Right lobe of liver (tissue), 4 donors: ENCODE results near the gene SEC14L5.

Experiments
- CTCF ChIP-seq, 4 donors: fragments of 200-600 bp in 3 of 4; fragments of 450-650 bp in 1 of 4; IDR thresholded peaks; one replicate each; pipeline versions ENCODE4 v1.5.1 to v1.8.0; 2016 to 2022; ENCODE audit warnings: antibody characterized with exemption in 4 of 4, mild to moderate bottlenecking in 2 of 4
- POLR2A ChIP-seq: fragments of 450-650 bp; IDR thresholded peaks from one replicate; pipeline ENCODE4 v1.6.1; 2017; ENCODE audit warnings: antibody characterized with exemption, mild to moderate bottlenecking
- donor health status: DM: no; HTN: no; CAD: no.
- donor health status: DM: no; HTN: no; CAD: no.
- donor health status: DM: no; HTN: yes; CAD: no.

DNA sequence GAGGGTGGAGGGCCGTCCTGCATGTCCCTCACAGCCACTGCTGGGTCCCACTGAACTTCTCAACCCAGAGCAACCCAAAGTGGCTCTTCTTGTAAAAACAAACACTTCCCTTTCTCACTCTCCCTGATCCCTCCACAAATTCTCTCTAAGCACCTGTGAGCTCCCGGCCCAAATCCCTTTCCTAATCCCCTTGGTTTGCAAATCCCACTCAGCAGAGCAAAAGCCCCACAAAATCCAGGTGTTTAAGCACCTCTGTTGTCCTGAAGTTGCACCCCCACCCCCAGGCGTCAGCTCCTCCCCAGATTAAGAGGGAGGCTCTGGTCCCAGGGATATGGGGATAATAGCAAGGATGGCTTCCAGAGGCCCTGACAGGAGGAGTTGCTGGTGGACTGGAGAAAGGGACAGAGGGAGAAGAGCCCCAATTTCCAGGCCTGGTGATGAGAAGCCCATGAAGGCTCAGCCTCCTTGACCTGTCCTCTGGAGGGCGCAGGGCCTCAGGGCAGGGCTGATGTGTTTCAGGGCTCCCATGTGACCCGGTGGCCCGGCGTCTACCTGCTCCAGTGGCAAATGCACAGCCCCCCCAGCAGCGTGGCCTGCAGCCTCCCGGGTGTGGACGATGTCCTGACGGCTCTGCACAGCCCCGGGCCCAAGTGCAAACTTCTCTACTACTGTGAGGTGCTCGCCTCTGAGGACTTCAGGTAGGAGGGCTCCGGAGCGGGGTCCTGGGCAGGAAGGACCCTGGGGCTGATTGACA, 52.6 kb downstream of the SEC14L5 start:
- TF ChIP-seq CTCF (IDR thresholded peaks at IDR 0.05) (no peak), POLR2A (no peak)
